Left ventricle myocardium superior (tissue), 1 donor: ENCODE results near the gene CAV3. TPM values are rescaled to one million over a fixed set of nuclear protein-coding genes. Genes with fewer than 3 reads are reported as not detected.

ENCODE experiments used
- ATAC-seq: fragments of 200-7000 bp; cut with Tn5 transposase; one replicate; pipeline ENCODE4 v1.9.1; 2020; ENCODE audit warnings: mild to moderate bottlenecking, moderate library complexity
- DNase-seq: peaks from one replicate; pipeline ENCODE4 v3.0.0-alpha.2; 2020
- intact Hi-C: fragments of 100-400 bp; cut with micrococcal nuclease; formaldehyde crosslinking; loops from one replicate; pipeline ENCODE4 v1.11.0; 2022
- total RNA-seq: library from RNA; stranded (reverse); fragmentation: NEBNext Ultra II Directional; extraction: Animal tissue kit (Norgen Biotek cat#: 25700); gene quantifications from one replicate; pipeline ENCODE4 v1.2.1, GENCODE V29; 2021
- donor health status: DM: no; HTN: yes; CAD: no; lungs with severe emphysema.

Gene CAV3
- total RNA-seq, 1 donor from 2014 or later: 28.2 TPM

- DNase-seq: no peak
- ATAC-seq: no peak
- intact Hi-C loops: no loop called here
These were observed 1.2 kb upstream of the CAV3 start for GRCh38 chr3:8732413-8732812.

DNA sequence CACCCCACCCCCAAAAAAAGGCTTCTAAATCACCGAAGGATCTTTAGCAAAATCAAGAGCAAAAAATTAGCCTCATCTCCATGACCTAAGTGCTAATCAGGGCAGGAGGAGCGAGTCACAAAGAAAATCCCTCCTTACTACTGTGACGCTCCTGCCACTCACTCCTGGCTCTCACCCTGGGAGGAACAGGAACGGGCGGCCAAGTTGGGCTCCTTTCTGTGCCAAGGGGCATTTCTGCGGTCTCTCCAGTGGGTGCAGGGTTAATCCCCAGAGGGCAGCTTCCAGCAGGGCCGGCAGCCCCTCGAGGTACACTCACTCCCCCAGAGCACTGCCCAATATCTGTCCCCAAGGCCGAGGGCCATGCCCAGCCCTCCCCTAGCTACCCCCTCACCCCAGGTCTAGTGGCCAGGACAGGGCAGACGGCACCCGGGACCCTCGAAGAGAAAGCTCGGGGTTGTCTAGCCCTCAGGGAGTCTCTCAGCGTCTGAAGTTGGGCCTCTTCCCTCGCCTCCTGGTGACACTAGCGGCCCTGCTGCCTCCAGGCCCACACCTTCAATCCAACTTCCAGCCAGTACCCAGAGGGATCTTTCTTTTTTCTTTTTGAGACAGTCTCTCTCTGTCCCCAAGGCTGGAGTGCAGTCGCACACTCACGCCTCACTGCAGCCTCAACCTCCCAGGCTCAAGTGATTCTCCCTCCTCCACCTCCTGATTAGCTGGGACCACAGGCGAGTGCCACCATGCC lies 706 bp downstream of the CAV3 start:
- DNase-seq (peak; percentile 59), ATAC-seq (peak; percentile 88)
- intact Hi-C loops: no loop called here

DNA sequence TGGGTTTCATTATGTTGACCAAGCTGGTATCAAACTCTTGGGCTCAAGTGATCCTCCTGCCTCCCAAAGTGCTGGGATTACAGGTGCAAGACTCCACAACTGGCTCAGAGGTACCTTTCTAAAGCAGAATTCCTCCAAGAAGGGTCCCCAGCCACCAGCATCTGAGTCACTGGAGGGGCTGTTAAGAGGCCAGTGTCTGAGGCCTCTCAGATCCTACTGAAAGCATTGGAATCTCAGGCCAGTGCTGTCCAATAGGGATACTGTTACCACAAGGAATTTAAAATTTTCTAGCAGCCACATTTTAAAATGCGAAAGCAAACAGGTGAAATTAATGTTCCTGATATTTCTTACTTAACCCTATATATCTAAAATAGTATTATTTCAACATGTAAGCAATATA lies 1.3 kb downstream of the CAV3 start:
- no peak for ATAC-seq
- no peak for DNase-seq
- intact Hi-C loops: no loop called here

GRCh38 chr3:8736436-8736835 lies 2.8 kb downstream of the CAV3 start:
- intact Hi-C loops: no loop called here
- DNase-seq (no peak), ATAC-seq (no peak)

GRCh38 chr3:8737301-8737700 lies 3.7 kb downstream of the CAV3 start:
- intact Hi-C loops: no loop called here
- DNase-seq (no peak), ATAC-seq (no peak)

DNA sequence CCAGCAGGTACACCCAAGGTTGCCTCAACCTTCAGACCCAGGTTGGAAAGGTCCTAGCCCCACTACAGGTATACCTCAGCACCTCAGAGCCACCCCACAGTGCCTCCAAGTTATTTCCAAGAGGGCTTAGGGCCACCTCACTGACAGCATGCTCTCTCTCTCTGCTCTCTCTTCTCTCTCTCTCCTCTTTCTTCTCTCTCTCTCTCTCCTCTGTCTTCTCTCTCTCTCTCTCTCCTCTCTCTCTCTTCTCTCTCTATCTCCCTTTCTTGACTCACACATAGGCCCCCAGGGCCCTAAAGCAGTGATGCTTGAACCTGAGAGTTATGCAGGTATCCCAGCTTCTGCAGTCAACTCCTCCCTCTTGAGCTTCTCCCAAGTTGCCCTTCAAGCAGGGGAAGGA lies 4.2 kb downstream of the CAV3 start:
- DNase-seq (no peak), ATAC-seq (no peak)
- intact Hi-C loops: no loop called here

DNA sequence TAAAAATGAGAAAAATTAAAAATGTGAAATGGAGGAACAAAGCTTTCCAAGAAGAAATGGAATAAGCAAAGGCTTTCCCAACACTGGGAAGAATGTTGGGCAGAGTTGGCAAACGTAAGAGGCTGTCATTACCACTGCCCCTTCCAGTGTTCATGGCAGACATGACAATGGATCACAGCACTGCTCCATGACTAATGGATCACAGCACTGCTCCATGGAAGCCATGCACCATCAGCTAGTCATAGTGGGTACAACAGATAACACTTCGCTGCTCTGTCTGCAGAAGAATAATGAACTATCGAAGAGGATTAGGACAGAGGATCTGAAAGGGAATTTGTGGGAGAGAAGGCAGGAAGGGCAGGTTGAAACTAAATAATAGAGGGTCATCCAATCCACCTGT lies 5.0 kb downstream of the CAV3 start:
- DNase-seq (no peak), ATAC-seq (no peak)
- intact Hi-C loops: no loop called here

DNA sequence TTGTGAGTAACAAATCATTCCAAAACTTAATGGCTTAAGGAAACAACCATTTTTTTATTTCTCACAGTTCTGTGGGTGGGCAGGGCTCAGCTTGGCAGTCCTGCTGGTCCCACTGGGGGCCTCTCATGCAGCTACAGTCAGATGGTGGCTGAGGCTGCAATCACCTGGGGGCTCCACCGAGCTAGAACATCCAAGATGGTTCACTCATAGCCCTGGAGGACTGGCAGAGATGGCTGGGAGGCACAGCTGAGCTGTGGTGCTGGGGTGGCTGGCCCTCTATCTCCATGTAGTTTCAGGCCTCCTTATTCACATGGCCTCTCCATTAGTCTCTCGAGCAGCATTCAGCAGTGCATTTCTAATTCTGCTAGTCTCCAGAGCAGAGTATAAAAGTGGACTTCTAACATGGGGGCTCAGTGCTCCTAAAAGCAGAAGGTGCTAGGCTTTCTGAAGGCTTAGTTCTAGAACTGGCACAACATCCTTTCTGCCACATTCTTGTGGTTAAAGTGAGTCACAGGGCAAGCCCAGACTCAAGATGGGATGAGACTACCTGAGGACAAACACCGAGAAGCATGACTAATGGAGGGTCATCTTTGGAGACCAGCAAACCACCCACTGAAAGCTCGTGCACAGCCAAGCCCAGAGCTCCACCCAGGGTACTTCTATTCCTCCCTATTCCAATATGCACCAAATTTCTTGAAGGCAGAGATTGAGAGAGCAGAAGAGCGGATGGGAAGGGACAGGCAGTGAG lies 6.3 kb downstream of the CAV3 start:
- DNase-seq (no peak), ATAC-seq (no peak)
- intact Hi-C loops: no loop called here

GRCh38 chr3:8741581-8742261 lies 8.1 kb downstream of the CAV3 start:
- intact Hi-C loops: no loop called here
- DNase-seq (no peak), ATAC-seq (peak; percentile 90)

- ATAC-seq (no peak), DNase-seq (no peak)
- intact Hi-C loops: no loop called here
These were observed 9.5 kb downstream of the CAV3 start for GRCh38 chr3:8743021-8743601.

- ATAC-seq (no peak), DNase-seq (no peak)
- intact Hi-C loops: no loop called here
These were observed 10.3 kb downstream of the CAV3 start for GRCh38 chr3:8743911-8744310.

DNA sequence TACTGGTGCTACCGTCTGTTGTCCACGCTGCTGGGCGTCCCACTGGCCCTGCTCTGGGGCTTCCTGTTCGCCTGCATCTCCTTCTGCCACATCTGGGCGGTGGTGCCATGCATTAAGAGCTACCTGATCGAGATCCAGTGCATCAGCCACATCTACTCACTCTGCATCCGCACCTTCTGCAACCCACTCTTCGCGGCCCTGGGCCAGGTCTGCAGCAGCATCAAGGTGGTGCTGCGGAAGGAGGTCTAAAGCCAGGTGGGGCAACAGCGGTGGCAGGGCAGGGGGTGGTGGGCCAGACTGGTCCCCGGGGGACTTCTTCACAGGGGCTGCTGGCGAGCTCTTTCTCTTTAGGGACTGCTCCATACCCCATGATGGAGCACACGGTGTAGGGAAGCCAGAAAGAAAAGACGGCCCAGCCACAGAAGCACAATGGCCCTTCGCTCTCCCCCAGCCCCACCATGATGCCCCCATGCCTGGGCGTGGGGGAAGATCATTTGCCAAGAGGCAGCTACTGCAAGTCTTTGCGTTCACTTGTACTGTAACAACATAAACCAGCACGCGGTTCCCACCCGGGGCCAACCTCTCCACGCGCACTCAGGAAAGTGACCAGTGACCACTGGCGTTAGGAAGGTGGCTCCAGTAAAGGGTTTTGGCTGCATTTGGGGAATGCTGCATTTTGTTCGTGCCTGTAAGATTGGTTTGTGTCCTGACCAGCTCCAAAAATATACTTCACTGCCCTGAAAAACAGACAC lies 12.2 kb downstream of the CAV3 start:
- intact Hi-C loops: no loop called here
- DNase-seq: no peak

DNA sequence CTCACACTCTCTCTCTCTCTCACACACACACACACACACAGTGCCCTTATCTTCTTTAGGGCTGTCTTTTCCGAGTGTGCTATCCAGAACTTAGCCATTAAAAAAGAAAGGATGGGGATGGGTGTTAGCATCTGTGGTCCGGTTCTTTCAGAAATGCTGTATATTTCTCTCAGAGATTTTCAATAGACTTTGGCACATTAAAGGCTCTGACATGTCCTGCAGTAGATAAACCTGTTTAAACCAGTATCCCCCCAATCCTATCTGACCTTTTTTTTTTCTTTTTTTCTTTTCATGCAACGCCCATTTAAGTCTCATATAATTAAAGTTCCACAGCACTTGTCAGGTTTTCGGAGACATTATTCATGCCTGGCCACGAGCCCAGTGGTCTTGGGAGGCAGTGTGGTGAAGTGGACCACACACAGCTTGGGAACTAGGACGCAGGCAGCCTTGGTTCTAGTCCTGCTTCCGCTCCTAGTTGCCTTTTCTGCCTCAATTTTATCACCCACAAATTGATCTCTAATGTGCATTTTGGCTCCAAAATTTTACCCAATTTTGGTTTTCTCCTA lies 13.3 kb downstream of the CAV3 start:
- DNase-seq (no peak), ATAC-seq (no peak)
- intact Hi-C loops: no loop called here

More for the DNA sequence above, 12.2 kb downstream of the CAV3 start:
- ATAC-seq: no peak

DNA sequence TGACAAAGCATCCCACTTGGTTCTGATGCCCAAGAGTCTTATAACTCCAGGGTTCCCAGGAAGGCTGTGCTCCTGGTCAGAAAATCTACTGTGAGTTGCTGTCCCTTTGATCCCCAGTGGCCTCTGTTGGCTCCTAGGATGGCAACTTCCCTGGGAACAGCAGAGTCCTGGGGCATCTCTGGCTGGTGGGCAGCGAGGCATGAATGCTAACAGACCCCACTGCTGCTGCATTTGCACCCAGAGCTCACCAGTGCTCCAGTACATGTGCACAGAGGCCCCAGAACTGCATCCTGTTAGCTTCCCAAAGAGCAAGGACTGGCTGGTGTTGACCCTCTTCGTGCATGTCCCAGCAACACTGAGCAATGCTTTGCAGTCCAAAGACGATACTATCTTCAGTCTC lies 15.7 kb downstream of the CAV3 start:
- intact Hi-C loops: no loop called here
- ATAC-seq (no peak), DNase-seq (no peak)

- DNase-seq (no peak), ATAC-seq (no peak)
- intact Hi-C loops: no loop called here
These were observed 19.2 kb downstream of the CAV3 start for GRCh38 chr3:8752832-8753231.

DNA sequence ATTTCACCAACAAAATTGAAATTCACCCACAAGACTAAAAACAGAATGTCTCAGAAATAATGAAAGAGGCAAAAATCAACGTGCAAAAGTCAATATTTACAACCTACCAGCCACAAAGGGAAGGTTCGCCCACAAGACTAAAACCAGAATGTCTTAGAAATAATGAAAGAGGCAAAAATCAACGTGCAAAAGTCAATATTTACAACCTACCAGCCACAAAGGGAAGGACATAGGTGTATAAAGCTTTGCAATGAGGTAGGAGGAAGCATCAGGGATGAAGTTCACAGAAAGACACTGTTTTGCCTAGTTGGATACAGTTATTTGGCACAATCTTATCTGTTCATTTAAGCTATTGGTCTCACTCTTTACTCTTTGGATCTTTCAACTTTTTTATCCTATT lies 21.5 kb downstream of the CAV3 start:
- DNase-seq (no peak), ATAC-seq (no peak)
- intact Hi-C loops: no loop called here

DNA sequence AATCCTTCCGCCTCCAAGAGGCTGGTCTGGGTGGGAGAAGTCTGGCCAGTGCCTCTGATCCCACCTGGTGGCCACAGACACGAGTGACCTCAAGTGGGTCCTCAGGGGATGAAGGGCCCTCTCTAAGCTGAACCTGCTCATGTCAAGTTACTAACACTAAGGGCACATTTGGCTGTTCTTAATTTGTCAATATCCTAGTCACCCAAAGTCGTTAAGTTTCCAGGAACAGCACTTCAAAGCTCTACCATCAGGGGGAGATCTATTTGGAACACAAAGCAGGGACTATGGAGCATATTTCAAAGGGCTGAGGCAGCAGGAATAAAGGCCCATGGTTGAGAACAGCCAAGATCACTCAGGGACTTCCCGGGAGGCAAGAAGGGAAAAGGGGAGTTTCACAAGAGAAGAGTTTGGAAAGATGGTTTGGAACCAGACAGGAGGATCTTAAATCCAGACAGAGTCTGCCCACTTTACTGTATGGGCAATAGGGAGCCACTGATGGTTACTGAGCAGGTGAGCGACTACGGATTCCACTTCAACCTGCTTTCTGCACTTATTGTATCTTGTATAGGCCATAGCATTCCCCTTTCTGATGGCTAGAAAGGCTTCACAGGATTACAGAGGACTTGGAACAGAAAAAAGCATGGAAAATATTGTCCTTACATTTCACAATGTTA lies 22.1 kb downstream of the CAV3 start:
- DNase-seq: no peak
- ATAC-seq: no peak
- intact Hi-C loops: no loop called here

DNA sequence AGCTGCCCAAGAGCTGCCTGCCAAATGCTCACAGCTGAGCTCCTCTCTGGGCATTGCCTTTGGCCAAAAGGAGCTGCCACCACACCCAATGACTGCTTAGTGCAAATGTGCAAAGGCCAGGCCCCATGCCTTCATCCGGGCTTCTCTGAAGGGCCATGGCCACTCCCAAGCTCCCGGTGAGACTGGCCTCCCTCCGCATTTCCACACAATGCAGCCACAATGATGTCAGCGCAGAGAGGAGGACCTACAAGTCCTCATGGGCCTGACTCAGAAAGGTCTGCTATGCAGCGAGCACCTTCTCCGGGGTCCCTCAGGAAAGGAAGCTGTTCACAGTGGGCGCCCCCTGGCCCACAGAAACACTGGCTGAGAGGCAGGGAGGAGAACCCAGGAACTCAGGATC lies 23.1 kb downstream of the CAV3 start:
- intact Hi-C loops: no loop called here
- no peak for DNase-seq
- ATAC-seq: no peak
